ENCODE results near the gene SERPINB1.

- TF ChIP-seq CTCF (IDR thresholded peaks at IDR 0.05) (peak in 1 of 3 donors; percentile 32), POLR2A (IDR thresholded peaks at IDR 0.05) (no peak)
Observed at GRCh38 chr6:2790588-2791449, 50.8 kb downstream of the SERPINB1 start.
